Aorta (tissue), 5 donors: ENCODE measurements around the gene GJD3. TPM values are rescaled to one million over a fixed set of nuclear protein-coding genes. Genes with fewer than 3 reads are reported as not detected.
A peak's percentile ranks its signal among the peaks of the same experiment; 100 is the strongest.

ENCODE experiments used
- ATAC-seq: fragments of 200-7000 bp; cut with Tn5 transposase; one replicate; pipeline ENCODE4 v1.9.1; 2022; ENCODE audit warnings: moderate library complexity; ENCODE audit not compliant: low FRiP score
- DNase-seq, 2 donors: peaks; one replicate each; pipeline ENCODE4 v3.0.0-alpha.2; 2020
- H3K27ac ChIP-seq, 2 donors: one replicate each; pipeline ENCODE4 v1.5.1; 2013; ENCODE audit warnings: low read length in 2 of 2, mild to moderate bottlenecking in 2 of 2, moderate library complexity in 2 of 2, control low read depth in 1 of 2, inconsistent platforms in 1 of 2, low read depth in 1 of 2
- H3K27me3 ChIP-seq, 2 donors: one replicate each; pipeline ENCODE4 v1.6.1; 2013; ENCODE audit warnings: control low read depth in 1 of 2, low read length in 1 of 2, mild to moderate bottlenecking in 1 of 2, moderate library complexity in 1 of 2; ENCODE audit not compliant: insufficient read depth in 2 of 2, control insufficient read depth in 1 of 2
- H3K36me3 ChIP-seq, 2 donors: one replicate each; pipeline ENCODE4 v1.6.1; 2013; ENCODE audit warnings: control low read depth in 1 of 2, low read length in 1 of 2, mild to moderate bottlenecking in 1 of 2; ENCODE audit not compliant: insufficient read depth in 2 of 2, control insufficient read depth in 1 of 2
- H3K4me1 ChIP-seq, 2 donors: one replicate each; pipeline ENCODE4 v1.6.1; 2013; ENCODE audit warnings: low read length in 2 of 2, control low read depth in 1 of 2, mild to moderate bottlenecking in 1 of 2, moderate library complexity in 1 of 2; ENCODE audit not compliant: insufficient read depth in 2 of 2, control insufficient read depth in 1 of 2
- H3K4me3 ChIP-seq, 2 donors: one replicate each; pipeline ENCODE4 v1.5.1; 2013; ENCODE audit warnings: low read length in 2 of 2, control low read depth in 1 of 2, mild to moderate bottlenecking in 1 of 2
- H3K9me3 ChIP-seq: one replicate; pipeline ENCODE4 v1.6.1; 2013; ENCODE audit warnings: mild to moderate bottlenecking, low read length; ENCODE audit not compliant: control insufficient read depth
- WGBS, 2 donors: extraction: QIAGEN DNeasy Blood & Tissue Kit; methylation state at CpG; one replicate each; pipeline ENCODE4 v1.1.7; 2013; 5-methylcytosine and 5-hydroxymethylcytosine counted together
- intact Hi-C, 2 donors: fragments of 100-400 bp; cut with DNase I; formaldehyde crosslinking; loops; one replicate each; pipeline versions ENCODE4 v1.14.2 to v1.15.0; 2022
- polyA plus RNA-seq, 2 donors: library from polyadenylated mRNA; stranded (reverse); fragments of 200-250 nt; gene quantifications; one replicate each; pipeline ENCODE4 v1.2.3, GENCODE V29; 2013
- total RNA-seq, 2 donors: library from RNA; stranded (reverse); fragmentation: NEBNext Ultra II Directional; extraction: Animal tissue kit (Norgen Biotek cat#: 25700); gene quantifications; one replicate each; pipeline ENCODE4 v1.2.1, GENCODE V29; 2021
- donor health status: healthy with polysubstance abuse.
- donor health status: Bipolar disorder and iron deficiency.
- donor health status: DM: no; HTN: no; CAD: no.
- donor health status: DM: no; HTN: no; CAD: no.
- donor health status: DM: yes; HTN: yes; CAD: no.

Gene GJD3
- total and polyA plus RNA-seq, 4 donors: 1.8 to 2.2 TPM; not detected in 2

DNA sequence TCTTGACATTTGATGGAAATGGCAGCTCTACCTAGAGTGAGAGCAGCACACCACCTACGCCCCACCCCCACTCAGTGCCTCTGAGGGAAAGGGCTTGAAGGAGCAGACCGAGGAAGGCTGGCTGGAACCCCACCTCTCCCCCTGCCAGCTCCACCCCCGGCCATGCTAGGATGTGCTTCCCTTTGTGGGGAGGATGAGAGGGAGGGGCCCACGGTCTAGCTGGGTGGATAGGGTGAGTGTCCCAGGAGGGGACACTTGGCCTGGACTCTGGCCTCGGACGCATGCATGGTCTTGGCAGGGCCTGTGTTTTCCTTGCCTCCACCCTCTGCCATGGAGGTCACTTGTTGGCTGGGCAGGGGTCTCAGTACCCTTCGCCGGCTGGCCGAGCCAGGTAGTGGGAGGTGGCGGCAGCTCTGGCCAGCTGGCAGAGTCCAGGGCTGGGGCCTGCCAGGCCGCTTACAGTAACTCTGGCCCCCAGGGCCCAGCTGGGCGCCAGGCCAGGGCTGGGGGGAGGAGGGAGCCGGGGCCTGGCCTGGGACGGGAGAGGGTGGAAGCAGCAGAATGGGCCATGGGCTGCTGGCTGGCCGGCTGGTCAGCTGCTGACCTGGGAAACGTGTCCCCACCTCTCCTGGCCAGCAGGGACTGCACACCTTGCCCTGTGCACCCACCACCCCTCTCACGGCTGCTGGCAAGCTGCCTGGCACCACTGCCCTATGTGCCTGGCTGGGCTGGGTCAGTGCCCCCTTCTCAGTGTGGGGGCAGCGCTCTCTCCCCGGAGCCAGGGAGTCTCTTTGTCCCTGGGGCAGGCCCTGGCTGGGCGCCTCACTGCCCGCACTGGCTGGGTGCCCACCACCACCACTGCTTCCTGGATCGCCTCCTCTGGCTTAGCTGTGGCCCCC lies 32.5 kb downstream of the GJD3 start:
- 3 to 5% methylated on average over 18 to 22 of the region's 22 CpGs for WGBS, 2 donors
- intact Hi-C loops: loop anchor here in 1 of 2 donors (10.0 kb wide), 1 partner anchor 237 kb away; no protein-coding TSS in a partner anchor

GRCh38 chr17:40330850-40331470 lies 33.6 kb downstream of the GJD3 start:
- intact Hi-C loops: loop anchor here in 1 of 2 donors (10.0 kb wide), 1 partner anchor 236 kb away; no protein-coding TSS in a partner anchor
- DNase-seq: no peak
- WGBS, 2 donors: 79 to 83% methylated on average over 10 of the region's 10 CpGs
- no peaks in the 10 kb centered on the region for H3K27me3 ChIP-seq
- no peaks in the 10 kb centered on the region for H3K9me3 ChIP-seq
- H3K4me3 ChIP-seq: no peak overlapping the region
- no peak for ATAC-seq
- H3K27ac ChIP-seq: peak overlapping the region in 1 of 2 donors; percentile 37
- H3K4me1 ChIP-seq: peaks cover 0 to 7% of the 10 kb centered on the region in 2 donors
- H3K36me3 ChIP-seq: no peaks in the 10 kb centered on the region

More for the DNA sequence above, 32.5 kb downstream of the GJD3 start:
- DNase-seq (peak; percentile 93 to 96), ATAC-seq (peak; percentile 94)
- Histone ChIP-seq H3K27ac (peak overlapping the region in 1 of 2 donors; percentile 86), H3K27me3 (no peaks in the 10 kb centered on the region), H3K36me3 (no peaks in the 10 kb centered on the region), H3K4me3 (no peak overlapping the region), H3K9me3 (no peaks in the 10 kb centered on the region), H3K4me1 (peaks cover 0 to 7% of the 10 kb centered on the region in 2 donors)

DNA sequence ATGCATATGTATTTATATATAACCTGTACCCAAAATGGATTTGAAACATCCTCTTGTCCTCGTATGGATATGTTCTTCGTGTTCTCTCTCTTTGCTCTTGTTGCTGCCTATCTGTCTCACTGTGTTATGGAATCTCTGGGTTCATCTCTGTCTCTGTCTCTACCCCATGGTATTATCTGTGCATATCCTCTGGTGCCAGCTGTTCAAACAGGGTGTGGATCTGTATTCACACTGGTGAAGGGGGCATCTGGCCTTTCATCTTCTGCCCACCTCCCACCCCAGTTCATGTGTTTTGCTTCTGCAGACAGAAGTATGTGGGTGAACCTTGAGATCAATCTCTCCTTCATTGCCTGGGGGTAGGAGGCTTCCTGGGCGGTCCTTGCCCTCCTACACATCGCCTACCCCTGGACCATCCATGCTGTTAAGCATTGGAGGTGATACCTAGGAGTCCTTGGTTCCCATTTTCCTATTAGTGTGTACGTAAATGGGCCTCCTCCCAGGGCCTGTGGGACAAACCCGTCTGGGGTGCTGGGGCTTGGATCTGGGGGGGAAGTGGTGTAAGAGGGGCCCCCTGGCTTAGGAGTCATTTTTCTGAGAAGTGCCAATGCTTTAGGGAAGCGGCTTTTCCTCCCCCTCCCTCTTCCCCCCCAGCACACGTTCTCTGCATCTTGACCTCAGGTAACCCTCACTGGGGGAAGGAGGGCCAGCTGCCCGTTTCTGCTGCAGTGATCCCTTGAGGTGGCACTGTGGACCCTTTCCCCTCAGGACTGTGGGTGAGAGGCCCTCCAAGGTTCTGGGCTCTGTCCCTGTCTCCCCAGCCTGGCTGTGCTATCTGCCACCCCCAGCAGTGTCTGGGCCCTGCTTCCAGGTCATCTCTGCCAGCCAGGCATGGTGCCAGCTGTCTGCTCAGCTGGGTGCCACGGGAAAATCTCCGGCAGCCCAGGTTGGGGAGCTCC lies 34.4 kb downstream of the GJD3 start:
- intact Hi-C loops: loop anchor here in 1 of 2 donors (10.0 kb wide), 1 partner anchor 235 kb away; no protein-coding TSS in a partner anchor
- no peaks in the 10 kb centered on the region for H3K27me3 ChIP-seq
- peak overlapping the region in 1 of 2 donors; percentile 17 for H3K27ac ChIP-seq
- peaks cover 0 to 7% of the 10 kb centered on the region in 2 donors for H3K4me1 ChIP-seq
- no peak overlapping the region for H3K4me3 ChIP-seq
- H3K9me3 ChIP-seq: no peaks in the 10 kb centered on the region
- DNase-seq (no peak), ATAC-seq (no peak)
- 28 to 31% methylated on average over 11 of the region's 11 CpGs for WGBS, 2 donors
- H3K36me3 ChIP-seq: no peaks in the 10 kb centered on the region

GRCh38 chr17:40328386-40328766 lies 36.2 kb downstream of the GJD3 start:
- no peak for ATAC-seq
- no peak for DNase-seq
- H3K36me3 ChIP-seq: no peaks in the 10 kb centered on the region
- H3K27me3 ChIP-seq: no peaks in the 10 kb centered on the region
- WGBS, 2 donors: 90 to 92% methylated on average over 2 of the region's 2 CpGs
- no peak overlapping the region for H3K27ac ChIP-seq
- H3K4me3 ChIP-seq: no peak overlapping the region
- peaks cover 0 to 12% of the 10 kb centered on the region in 2 donors for H3K4me1 ChIP-seq
- intact Hi-C loops: no loop called here
- H3K9me3 ChIP-seq: no peaks in the 10 kb centered on the region

DNA sequence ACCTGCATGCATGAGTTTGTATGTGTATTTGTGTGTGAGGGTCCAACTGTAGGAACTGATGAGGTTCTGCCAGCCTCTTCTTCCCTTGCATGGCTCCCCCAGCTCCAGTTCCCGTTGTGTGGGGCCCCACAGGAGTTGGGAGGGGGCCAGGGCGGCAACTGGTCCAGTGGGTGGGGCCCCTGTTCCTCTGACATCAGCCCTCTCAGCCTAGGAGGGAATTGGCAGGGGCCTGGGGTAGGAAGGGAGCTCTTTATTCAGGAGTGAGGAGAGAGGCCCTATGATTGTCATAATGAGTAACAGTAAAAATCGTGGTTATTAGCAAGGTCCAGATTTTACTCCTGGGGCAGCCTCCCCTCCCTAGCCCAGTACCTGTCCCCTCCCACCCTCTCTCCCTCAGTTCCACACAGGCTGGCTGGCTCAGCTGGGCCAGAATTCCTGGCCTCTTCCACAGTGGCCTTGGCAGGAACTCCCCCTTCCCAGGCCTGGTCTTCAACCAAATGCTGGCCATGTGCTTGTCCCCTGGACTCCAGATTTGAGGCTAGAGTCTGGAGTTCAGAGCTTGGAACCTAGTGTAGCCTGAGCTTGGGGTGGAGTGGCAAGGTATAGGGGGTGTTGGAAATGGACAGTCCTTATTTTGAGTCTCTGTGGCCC lies 36.7 kb downstream of the GJD3 start:
- H3K9me3 ChIP-seq: no peaks in the 10 kb centered on the region

DNA sequence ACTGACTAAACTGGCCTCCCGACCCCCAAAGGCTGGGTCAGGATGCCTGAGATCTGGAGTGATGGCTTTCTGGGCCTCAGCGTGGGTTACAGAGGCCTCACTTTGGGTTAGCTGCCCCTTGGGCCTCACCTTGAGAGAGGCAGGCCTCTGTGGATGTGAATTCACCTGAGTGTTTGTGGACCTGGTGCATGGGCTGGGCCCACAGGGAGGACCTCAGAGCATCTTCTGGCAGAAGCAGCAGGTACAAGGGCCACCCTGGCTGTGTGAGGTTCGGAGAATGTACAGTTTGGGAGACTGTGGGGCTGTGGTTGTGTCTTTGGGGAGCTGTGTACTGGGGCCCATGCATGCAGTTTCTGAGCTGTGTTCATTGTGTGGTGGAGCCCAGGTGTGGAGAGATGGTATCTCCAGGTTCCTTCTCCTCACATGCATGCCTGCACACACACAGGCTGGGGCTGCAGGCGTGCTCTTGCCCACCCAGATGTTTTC lies 37.2 kb downstream of the GJD3 start:
- no peak for DNase-seq
- Histone ChIP-seq H3K4me1 (peaks cover 0 to 9% of the 10 kb centered on the region in 2 donors), H3K4me3 (no peak overlapping the region), H3K9me3 (no peaks in the 10 kb centered on the region), H3K27ac (no peak overlapping the region), H3K27me3 (no peaks in the 10 kb centered on the region), H3K36me3 (no peaks in the 10 kb centered on the region)
- intact Hi-C loops: no loop called here
- WGBS, 2 donors: 74 to 85% methylated on average over 4 of the region's 4 CpGs
- ATAC-seq: no peak

More for the DNA sequence above, 36.7 kb downstream of the GJD3 start:
- Histone ChIP-seq H3K4me3 (no peak overlapping the region), H3K4me1 (peaks cover 0 to 12% of the 10 kb centered on the region in 2 donors), H3K27me3 (no peaks in the 10 kb centered on the region), H3K27ac (no peak overlapping the region), H3K36me3 (no peaks in the 10 kb centered on the region)
- intact Hi-C loops: no loop called here
- ATAC-seq: no peak
- DNase-seq: no peak
- WGBS, 2 donors: 0 to 4% methylated on average over 3 of the region's 3 CpGs

DNA sequence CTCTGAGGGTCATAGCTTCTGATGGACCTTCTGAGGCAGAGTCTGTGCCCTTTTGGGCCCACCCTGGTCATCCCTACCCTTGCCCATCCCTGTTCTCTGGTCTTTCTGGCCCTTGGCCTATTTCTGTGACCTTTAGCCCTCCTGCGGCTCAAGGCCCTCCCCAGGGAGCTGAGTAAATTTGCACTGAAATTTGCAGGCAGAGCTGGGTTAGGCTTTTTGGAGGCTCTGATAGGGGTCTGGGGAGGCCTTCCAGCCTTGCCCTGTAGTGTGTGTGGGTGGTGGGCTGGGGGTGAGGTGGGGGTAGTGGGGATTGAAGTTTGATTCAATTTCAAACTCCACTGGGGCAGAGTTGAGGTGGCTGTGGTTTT lies 37.7 kb downstream of the GJD3 start:
- no peaks in the 10 kb centered on the region for H3K9me3 ChIP-seq
- 40 to 48% methylated on average over 1 of the region's 1 CpG for WGBS, 2 donors
- no peaks in the 10 kb centered on the region for H3K36me3 ChIP-seq
- ATAC-seq (no peak), DNase-seq (peak in 1 of 2 donors; percentile 36)
- H3K4me1 ChIP-seq: peaks cover 0 to 9% of the 10 kb centered on the region in 2 donors
- intact Hi-C loops: no loop called here
- H3K27me3 ChIP-seq: no peaks in the 10 kb centered on the region
- peak overlapping the region in 1 of 2 donors; percentile 53 for H3K27ac ChIP-seq
- no peak overlapping the region for H3K4me3 ChIP-seq
